ENCODE data around the gene GAD1. TPM values are rescaled to one million over a fixed set of nuclear protein-coding genes. Genes with fewer than 3 reads are reported as not detected.

Gene GAD1
- total and polyA plus RNA-seq, 2 of the 4 experiments (the other 2 are of a cell fraction): not detected

DNA sequence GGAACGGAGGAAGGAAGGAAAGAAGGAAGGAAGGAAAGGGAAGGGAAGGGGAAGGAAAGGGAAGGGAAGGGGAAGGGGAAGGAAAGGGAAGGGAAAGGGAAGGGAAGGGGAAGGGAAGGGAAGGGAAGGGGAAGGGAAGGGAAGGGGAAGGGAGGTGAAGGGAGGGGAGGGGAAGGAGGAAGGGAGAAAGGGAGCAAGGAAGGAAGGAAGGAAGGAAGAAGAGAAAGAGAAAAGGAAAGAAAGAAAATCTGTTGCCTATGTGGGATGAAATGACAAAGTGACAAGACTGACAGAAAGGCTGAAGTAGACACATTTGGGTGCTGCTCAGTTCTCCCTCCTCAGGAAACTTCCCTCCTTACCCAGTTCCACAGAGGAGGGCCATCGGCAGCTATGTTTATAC is 66.1 kb downstream of the GAD1 start:
- H3K36me3 ChIP-seq (ENCODE audit: control insufficient read depth, insufficient read depth, low read length): no peaks in the 10 kb centered on the region
- no peak overlapping the region for H3K4ac ChIP-seq (ENCODE audit: low read depth, low read length)
- H4K20me1 ChIP-seq (ENCODE audit: insufficient read depth, low read length): no peaks in the 10 kb centered on the region
- H4K5ac ChIP-seq (ENCODE audit: low read depth, low read length): no peak overlapping the region
- no peak overlapping the region for H3K4me3 ChIP-seq (ENCODE audit: insufficient read depth, low read depth, low read length)
- no peak overlapping the region for H3K23ac ChIP-seq (ENCODE audit: low read depth, low read length)
- no peak overlapping the region for H3K56ac ChIP-seq (ENCODE audit: extremely low read depth, insufficient read depth, low read length)
- no peak overlapping the region for H3K27ac ChIP-seq (ENCODE audit: insufficient read depth, low read length)
- ATAC-seq (ENCODE audit: low read depth) (no peak), DNase-seq (no peak)
- no peak overlapping the region for H3K14ac ChIP-seq (replicated peaks; ENCODE audit: low read depth, low read length)
- H3K4me1 ChIP-seq (ENCODE audit: control insufficient read depth, insufficient read depth, low read length): no peaks in the 10 kb centered on the region
- CTCF ChIA-PET: no interaction called here
- no peak overlapping the region for H2AK9ac ChIP-seq (replicated peaks; ENCODE audit: low read depth, low read length, poor library complexity)
- no peaks in the 10 kb centered on the region for H3K79me1 ChIP-seq (ENCODE audit: low read depth in 1 of 2, low read length in 2 of 2)
- in situ Hi-C loops (cut with MboI; ENCODE audit: low sequenced_read_pairs) (no loop called here), dilution Hi-C loops (cut with HindIII; ENCODE audit: low sequenced_read_pairs, unreplicated experiment) (no loop called here), intact Hi-C loops (cut with micrococcal nuclease) (no loop called here)
- H4K91ac ChIP-seq (ENCODE audit: insufficient read depth, low read depth, low read length): no peak overlapping the region
- H2BK20ac ChIP-seq (ENCODE audit: low read depth, low read length): no peak overlapping the region
- no peak overlapping the region for H2BK120ac ChIP-seq (ENCODE audit: low read depth, low read length)
- H3K9me1 ChIP-seq (ENCODE audit: insufficient read depth, low read length): no peaks in the 10 kb centered on the region
- no peak overlapping the region for H2AFZ ChIP-seq (replicated peaks; ENCODE audit: low read length, poor library complexity)
- H3K9me3 ChIP-seq (ENCODE audit: control insufficient read depth, insufficient read depth, low read length): no peaks in the 10 kb centered on the region
- H2BK5ac ChIP-seq (ENCODE audit: low read depth, low read length, poor library complexity, severe bottlenecking): no peak overlapping the region
- H3K27me3 ChIP-seq (ENCODE audit: control insufficient read depth, insufficient read depth, low read length): peaks cover 4% of the 10 kb centered on the region; the same call in 1 of the 2 replicates
- no peak overlapping the region for H3K9ac ChIP-seq (ENCODE audit: low read depth, low read length)
- POLR2A ChIA-PET (ENCODE audit: unreplicated experiment): no interaction called here
- H3K4me2 ChIP-seq (ENCODE audit: low read depth, low read length): no peak overlapping the region
- no peak overlapping the region for H3K18ac ChIP-seq (ENCODE audit: low read depth, low read length)
- BruUV-seq (replicated peaks): no TSS peak
- WGBS, 2 experiments (ENCODE audit: extremely low coverage in 2 of 2, insufficient read length in 1 of 2): 67% methylated on average over 1 of the region's 2 CpGs; no CpG with 5 or more reads in 1 of the 2 experiments
- H2AK5ac ChIP-seq (ENCODE audit: low read depth, low read length): no peak overlapping the region
- no peak overlapping the region for H4K8ac ChIP-seq (ENCODE audit: low read depth in 2 of 2, low read length in 2 of 2)
- TF ChIP-seq MAFK (IDR thresholded peaks at IDR 0.05; ENCODE audit: low read depth, low read length) (no peak), RCOR1 (IDR thresholded peaks at IDR 0.05; ENCODE audit: insufficient replicate concordance, low read length) (no peak), POLR2A (IDR thresholded peaks at IDR 0.05; ENCODE audit: low read depth, low read length) (no peak), CTCF (conservative IDR thresholded peaks at IDR 0.05; ENCODE audit: low read depth, low read length) (no peak), FOS (IDR thresholded peaks at IDR 0.05; ENCODE audit: low read depth, low read length) (no peak), MXI1 (IDR thresholded peaks at IDR 0.05; ENCODE audit: borderline replicate concordance, low read depth, low read length) (no peak), SMC3 (IDR thresholded peaks at IDR 0.05; ENCODE audit: low read depth, low read length) (no peak), CEBPB (IDR thresholded peaks at IDR 0.05; ENCODE audit: low read depth, low read length) (no peak), NFE2L2 (IDR thresholded peaks at IDR 0.05; ENCODE audit: low read depth, low read length) (no peak), CHD1 (IDR thresholded peaks at IDR 0.05; ENCODE audit: low read depth, low read length) (no peak), BHLHE40 (IDR thresholded peaks at IDR 0.05; ENCODE audit: low read depth, low read length) (no peak), RAD21 (IDR thresholded peaks at IDR 0.05; ENCODE audit: low read length) (no peak), MAZ (IDR thresholded peaks at IDR 0.05; ENCODE audit: borderline replicate concordance, low read depth, low read length) (no peak), RFX5 (IDR thresholded peaks at IDR 0.05; ENCODE audit: low read depth, low read length) (no peak)
- TF ChIP-seq, protein P1, sequence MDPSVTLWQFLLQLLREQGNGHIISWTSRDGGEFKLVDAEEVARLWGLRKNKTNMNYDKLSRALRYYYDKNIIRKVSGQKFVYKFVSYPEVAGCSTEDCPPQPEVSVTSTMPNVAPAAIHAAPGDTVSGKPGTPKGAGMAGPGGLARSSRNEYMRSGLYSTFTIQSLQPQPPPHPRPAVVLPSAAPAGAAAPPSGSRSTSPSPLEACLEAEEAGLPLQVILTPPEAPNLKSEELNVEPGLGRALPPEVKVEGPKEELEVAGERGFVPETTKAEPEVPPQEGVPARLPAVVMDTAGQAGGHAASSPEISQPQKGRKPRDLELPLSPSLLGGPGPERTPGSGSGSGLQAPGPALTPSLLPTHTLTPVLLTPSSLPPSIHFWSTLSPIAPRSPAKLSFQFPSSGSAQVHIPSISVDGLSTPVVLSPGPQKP (IDR thresholded peaks at IDR 0.05; ENCODE audit: borderline replicate concordance, low read depth, low read length): no peak
- TF ChIP-seq, protein P2, sequence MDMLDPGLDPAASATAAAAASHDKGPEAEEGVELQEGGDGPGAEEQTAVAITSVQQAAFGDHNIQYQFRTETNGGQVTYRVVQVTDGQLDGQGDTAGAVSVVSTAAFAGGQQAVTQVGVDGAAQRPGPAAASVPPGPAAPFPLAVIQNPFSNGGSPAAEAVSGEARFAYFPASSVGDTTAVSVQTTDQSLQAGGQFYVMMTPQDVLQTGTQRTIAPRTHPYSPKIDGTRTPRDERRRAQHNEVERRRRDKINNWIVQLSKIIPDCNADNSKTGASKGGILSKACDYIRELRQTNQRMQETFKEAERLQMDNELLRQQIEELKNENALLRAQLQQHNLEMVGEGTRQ (IDR thresholded peaks at IDR 0.05; ENCODE audit: low read depth, low read length): no peak
- H2BK15ac ChIP-seq (ENCODE audit: low read depth, low read length): no peak overlapping the region

Data from IMR-90 (cell line).